Nephron (organoid): ENCODE results near the gene ACVR1.
A peak's percentile ranks its signal among the peaks of the same experiment; 100 is the strongest.
"Not testable (repeated sequence)": the region's sequence is repeated elsewhere in the genome, so short reads cannot be mapped to it uniquely, and the experiment has no call there.

Experiments used
- H3K27ac Mint-ChIP-seq, 3 experiments: 2 replicates each; pipeline ENCODE4 v1.8.0; 2020; ENCODE audit warnings: mixed read lengths in 3 of 3, mild to moderate bottlenecking in 2 of 3, moderate library complexity in 1 of 3
- H3K27me3 Mint-ChIP-seq: 2 replicates; pipeline ENCODE4 v1.8.0; 2021; ENCODE audit warnings: low read depth, mild to moderate bottlenecking, moderate library complexity, mixed read lengths
- H3K36me3 Mint-ChIP-seq: 2 replicates; pipeline ENCODE4 v1.8.0; 2020; ENCODE audit warnings: low read depth, mixed read lengths
- H3K4me1 Mint-ChIP-seq: 2 replicates; pipeline ENCODE4 v1.8.0; 2020; ENCODE audit warnings: mixed read lengths
- H3K4me3 Mint-ChIP-seq, 3 experiments: 2 replicates each; pipeline ENCODE4 v1.8.0; 2020; ENCODE audit warnings: mild to moderate bottlenecking in 3 of 3, mixed read lengths in 3 of 3, moderate library complexity in 2 of 3
- H3K9me3 Mint-ChIP-seq: 2 replicates; pipeline ENCODE4 v1.8.0; 2020; ENCODE audit warnings: mixed read lengths
- CTCF ChIP-seq, 3 experiments: fragments of 200-600 bp; sonication (generic); IDR thresholded peaks; one replicate each; pipeline ENCODE4 v1.5.0; 2021; ENCODE audit warnings: antibody characterized with exemption in 3 of 3; ENCODE audit not compliant: unreplicated experiment in 3 of 3

Gene ACVR1

GRCh38 chr2:157833721-157834120, 42.4 kb downstream of the ACVR1 start:
- no peaks in the 10 kb centered on the region for H3K9me3 Mint-ChIP-seq
- no peak overlapping the region for H3K4me3 Mint-ChIP-seq
- peaks cover 13% of the 10 kb centered on the region for H3K36me3 Mint-ChIP-seq
- peaks cover 57% of the 10 kb centered on the region for H3K4me1 Mint-ChIP-seq
- peak overlapping the region in 1 of 3 experiments; percentile 12 for H3K27ac Mint-ChIP-seq
- no peak for TF ChIP-seq CTCF (IDR thresholded peaks at IDR 0.05; ENCODE audit: unreplicated experiment in 3 of 3)
- no peaks in the 10 kb centered on the region for H3K27me3 Mint-ChIP-seq

- Mint-ChIP-seq H3K27ac (peak overlapping the region in 2 of 3 experiments; percentile 47 to 51), H3K4me1 (peaks cover 38% of the 10 kb centered on the region), H3K36me3 (peaks cover 12% of the 10 kb centered on the region), H3K4me3 (no peak overlapping the region), H3K27me3 (no peaks in the 10 kb centered on the region), H3K9me3 (no peaks in the 10 kb centered on the region)
- TF ChIP-seq CTCF (IDR thresholded peaks at IDR 0.05; ENCODE audit: unreplicated experiment in 3 of 3): no peak
These were observed 44.4 kb downstream of the ACVR1 start for GRCh38 chr2:157831573-157832315.

GRCh38 chr2:157830696-157831570, 45.2 kb downstream of the ACVR1 start:
- Mint-ChIP-seq H3K4me3 (no peak overlapping the region), H3K36me3 (peaks cover 7% of the 10 kb centered on the region), H3K4me1 (peaks cover 31% of the 10 kb centered on the region), H3K9me3 (no peaks in the 10 kb centered on the region), H3K27me3 (no peaks in the 10 kb centered on the region), H3K27ac (peak overlapping the region; percentile 38 to 51 (median 47))
- TF ChIP-seq CTCF (IDR thresholded peaks at IDR 0.05; ENCODE audit: unreplicated experiment in 3 of 3): no peak

- Mint-ChIP-seq H3K9me3 (no peaks in the 10 kb centered on the region), H3K4me1 (peaks cover 31% of the 10 kb centered on the region), H3K36me3 (peaks cover 13% of the 10 kb centered on the region), H3K27ac (peak overlapping the region in 1 of 3 experiments; percentile 51), H3K27me3 (no peaks in the 10 kb centered on the region), H3K4me3 (no peak overlapping the region)
- no peak for TF ChIP-seq CTCF (IDR thresholded peaks at IDR 0.05; ENCODE audit: unreplicated experiment in 3 of 3)
These were observed 45.9 kb downstream of the ACVR1 start for GRCh38 chr2:157830266-157830665.

- no peak for TF ChIP-seq CTCF (IDR thresholded peaks at IDR 0.05; ENCODE audit: unreplicated experiment in 3 of 3)
- peak overlapping the region in 1 of 3 experiments; percentile 15 for H3K27ac Mint-ChIP-seq
- peaks cover 27% of the 10 kb centered on the region for H3K4me1 Mint-ChIP-seq
- H3K36me3 Mint-ChIP-seq: peaks cover 22% of the 10 kb centered on the region
- H3K4me3 Mint-ChIP-seq: no peak overlapping the region
- H3K27me3 Mint-ChIP-seq: no peaks in the 10 kb centered on the region
- no peaks in the 10 kb centered on the region for H3K9me3 Mint-ChIP-seq
These were observed 48.8 kb downstream of the ACVR1 start for GRCh38 chr2:157827377-157827776.

- H3K36me3 Mint-ChIP-seq: peaks cover 22% of the 10 kb centered on the region
- not testable (repeated sequence) for H3K9me3 Mint-ChIP-seq, H3K27me3 Mint-ChIP-seq, H3K4me3 Mint-ChIP-seq, H3K27ac Mint-ChIP-seq
- H3K4me1 Mint-ChIP-seq: peaks cover 28% of the 10 kb centered on the region
These were observed 49.5 kb downstream of the ACVR1 start for GRCh38 chr2:157826644-157827043.
